ENCODE data around the gene VOPP1. TPM values are rescaled to one million over a fixed set of nuclear protein-coding genes. Genes with fewer than 3 reads are reported as not detected.

The VOPP1 gene
- total RNA-seq, 5 donors from 2014 or later (not counting 1 experiment from before 2014, with no cell fraction given): 84.0 to 106 (median 94.8) TPM

GRCh38 chr7:55427342-55427741 is 145.0 kb downstream of the VOPP1 start:
- ChIA-PET POLR2A (no interaction called here), CTCF (no interaction called here)
- Histone ChIP-seq H3K4me1 (ENCODE audit: control insufficient read depth in 1 of 2, extremely low read depth in 1 of 2, insufficient read depth in 2 of 2, low read length in 2 of 2) (no peaks in the 10 kb centered on the region), H3K27me3 (replicated peaks in 1 of 2; ENCODE audit: control insufficient read depth in 2 of 2, extremely low read depth in 1 of 2, insufficient read depth in 2 of 2, low read length in 1 of 2) (no peaks in the 10 kb centered on the region), H3K36me3 (ENCODE audit: control insufficient read depth in 2 of 2, extremely low read depth in 1 of 2, insufficient read depth in 1 of 2, low read length in 1 of 2) (peaks cover 0 to 17% of the 10 kb centered on the region in 2 donors), H3K4me3 (ENCODE audit: control insufficient read depth in 1 of 2, extremely low read depth in 1 of 2, low read length in 1 of 2) (no peak overlapping the region), H3K27ac (ENCODE audit: low read length) (no peak overlapping the region), H3K9me3 (no peaks in the 10 kb centered on the region)
- DNase-seq (no peak), ATAC-seq (replicated peaks in 1 of 4) (no peak)
- Mint-ChIP-seq H3K27me3 (no peaks in the 10 kb centered on the region), H3K36me3 (peaks cover 24% of the 10 kb centered on the region), H3K4me1 (no peaks in the 10 kb centered on the region), H3K9me3 (no peaks in the 10 kb centered on the region), H3K4me3 (no peak overlapping the region), H3K27ac (no peak overlapping the region)
- 29% methylated on average over 1 of the region's 4 CpGs for WGBS (ENCODE audit: insufficient coverage)

DNA sequence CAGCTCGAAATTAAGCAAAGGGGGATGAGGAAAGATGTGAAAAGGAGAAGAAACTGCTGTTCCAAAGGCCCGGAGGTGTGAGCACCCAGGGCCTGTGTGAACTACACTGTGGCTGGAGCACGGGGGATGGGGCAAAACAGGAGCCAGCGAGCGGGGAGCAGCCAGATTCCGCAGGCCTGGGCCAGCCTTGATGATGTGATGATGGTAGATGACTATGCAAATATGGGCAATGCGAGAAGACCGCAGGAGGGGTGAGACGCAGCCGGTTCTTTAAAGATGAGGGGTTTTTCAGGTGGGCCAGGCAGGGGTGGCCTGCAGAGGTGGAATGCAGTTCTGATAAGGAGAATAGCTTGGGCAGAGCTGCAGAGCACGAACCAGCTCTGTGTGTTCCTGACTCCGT is 145.6 kb downstream of the VOPP1 start:
- Mint-ChIP-seq H3K4me3 (no peak overlapping the region), H3K4me1 (no peaks in the 10 kb centered on the region), H3K9me3 (no peaks in the 10 kb centered on the region), H3K27me3 (no peaks in the 10 kb centered on the region), H3K27ac (no peak overlapping the region), H3K36me3 (peaks cover 24% of the 10 kb centered on the region)
- CTCF ChIA-PET: no interaction called here
- WGBS (ENCODE audit: insufficient coverage): 83% methylated on average over 11 of the region's 12 CpGs
- H3K27ac ChIP-seq (ENCODE audit: low read length): no peak overlapping the region
- ATAC-seq (replicated peaks in 1 of 4) (no peak), DNase-seq (no peak)
- peaks cover 0 to 17% of the 10 kb centered on the region in 2 donors for H3K36me3 ChIP-seq (ENCODE audit: control insufficient read depth in 2 of 2, extremely low read depth in 1 of 2, insufficient read depth in 1 of 2, low read length in 1 of 2)
- H3K9me3 ChIP-seq: no peaks in the 10 kb centered on the region
- POLR2A ChIA-PET: no interaction called here
- H3K27me3 ChIP-seq (replicated peaks in 1 of 2; ENCODE audit: control insufficient read depth in 2 of 2, extremely low read depth in 1 of 2, insufficient read depth in 2 of 2, low read length in 1 of 2): no peaks in the 10 kb centered on the region
- no peak overlapping the region for H3K4me3 ChIP-seq (ENCODE audit: control insufficient read depth in 1 of 2, extremely low read depth in 1 of 2, low read length in 1 of 2)
- H3K4me1 ChIP-seq (ENCODE audit: control insufficient read depth in 1 of 2, extremely low read depth in 1 of 2, insufficient read depth in 2 of 2, low read length in 2 of 2): no peaks in the 10 kb centered on the region

DNA sequence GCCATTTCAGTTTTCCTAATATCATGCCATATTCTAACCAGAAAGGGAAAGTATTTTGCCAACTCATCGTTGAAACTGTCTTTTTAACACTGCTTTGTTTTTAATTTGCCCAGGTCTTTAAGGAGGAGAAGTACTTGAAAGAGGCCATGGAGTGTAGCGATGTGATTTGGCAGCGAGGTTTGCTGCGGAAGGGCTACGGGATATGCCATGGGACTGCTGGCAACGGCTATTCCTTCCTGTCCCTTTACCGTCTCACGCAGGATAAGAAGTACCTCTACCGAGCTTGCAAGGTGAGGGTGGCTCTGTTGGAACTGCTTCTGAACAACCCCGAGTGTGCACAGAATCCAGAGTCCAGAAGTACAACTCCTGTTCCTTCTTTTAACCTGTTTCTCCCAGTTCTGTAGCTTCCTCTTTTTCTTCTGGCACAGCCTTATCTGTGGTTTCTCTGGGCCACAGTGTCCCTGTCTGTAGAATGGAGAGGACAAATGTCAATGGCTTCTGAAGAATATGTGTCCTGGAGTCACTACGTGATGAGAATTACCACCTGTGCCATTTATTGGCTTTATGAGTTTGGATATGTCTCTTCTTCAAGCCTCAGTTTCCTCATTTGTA is 147.1 kb downstream of the VOPP1 start:
- no peaks in the 10 kb centered on the region for H3K4me1 Mint-ChIP-seq
- Histone ChIP-seq H3K4me3 (ENCODE audit: control insufficient read depth in 1 of 2, extremely low read depth in 1 of 2, low read length in 1 of 2) (no peak overlapping the region), H3K27ac (ENCODE audit: low read length) (no peak overlapping the region), H3K9me3 (no peaks in the 10 kb centered on the region), H3K27me3 (replicated peaks in 1 of 2; ENCODE audit: control insufficient read depth in 2 of 2, extremely low read depth in 1 of 2, insufficient read depth in 2 of 2, low read length in 1 of 2) (no peaks in the 10 kb centered on the region), H3K36me3 (ENCODE audit: control insufficient read depth in 2 of 2, extremely low read depth in 1 of 2, insufficient read depth in 1 of 2, low read length in 1 of 2) (peaks cover 0 to 17% of the 10 kb centered on the region in 2 donors), H3K4me1 (ENCODE audit: control insufficient read depth in 1 of 2, extremely low read depth in 1 of 2, insufficient read depth in 2 of 2, low read length in 2 of 2) (no peaks in the 10 kb centered on the region)
- DNase-seq (no peak), ATAC-seq (replicated peaks in 1 of 4) (no peak)
- ChIA-PET POLR2A (interaction anchor here in 1 of 2 donors (0.6 kb wide), 1 partner anchor 612 kb away, joined by 8 read pairs; no protein-coding TSS in a partner anchor), CTCF (interaction anchor here in 1 of 2 donors (0.6 kb wide), 1 partner anchor 165 kb away, joined by 3 read pairs; no protein-coding TSS in a partner anchor)
- no peak overlapping the region for H3K27ac Mint-ChIP-seq
- no peaks in the 10 kb centered on the region for H3K9me3 Mint-ChIP-seq
- no peaks in the 10 kb centered on the region for H3K27me3 Mint-ChIP-seq
- WGBS (ENCODE audit: insufficient coverage): 89% methylated on average over 8 of the region's 11 CpGs
- no peak overlapping the region for H3K4me3 Mint-ChIP-seq
- peaks cover 24% of the 10 kb centered on the region for H3K36me3 Mint-ChIP-seq

- Mint-ChIP-seq H3K4me1 (no peaks in the 10 kb centered on the region), H3K9me3 (no peaks in the 10 kb centered on the region), H3K4me3 (no peak overlapping the region), H3K27ac (no peak overlapping the region), H3K36me3 (peaks cover 24% of the 10 kb centered on the region), H3K27me3 (no peaks in the 10 kb centered on the region)
- no peak overlapping the region for H3K4me3 ChIP-seq (ENCODE audit: control insufficient read depth in 1 of 2, extremely low read depth in 1 of 2, low read length in 1 of 2)
- WGBS (ENCODE audit: insufficient coverage): 100% methylated on average over 4 of the region's 5 CpGs
- H3K27ac ChIP-seq (ENCODE audit: low read length): no peak overlapping the region
- DNase-seq (no peak), ATAC-seq (replicated peaks in 1 of 4) (no peak)
- peaks cover 0 to 17% of the 10 kb centered on the region in 2 donors for H3K36me3 ChIP-seq (ENCODE audit: control insufficient read depth in 2 of 2, extremely low read depth in 1 of 2, insufficient read depth in 1 of 2, low read length in 1 of 2)
- H3K4me1 ChIP-seq (ENCODE audit: control insufficient read depth in 1 of 2, extremely low read depth in 1 of 2, insufficient read depth in 2 of 2, low read length in 2 of 2): no peaks in the 10 kb centered on the region
- ChIA-PET POLR2A (no interaction called here), CTCF (interaction anchor here (1.1 to 1.3 kb wide), 1 partner anchor 9 kb away, joined by 3 read pairs; no protein-coding TSS in a partner anchor)
- H3K9me3 ChIP-seq: no peaks in the 10 kb centered on the region
- no peaks in the 10 kb centered on the region for H3K27me3 ChIP-seq (replicated peaks in 1 of 2; ENCODE audit: control insufficient read depth in 2 of 2, extremely low read depth in 1 of 2, insufficient read depth in 2 of 2, low read length in 1 of 2)
Measured at GRCh38 chr7:55423891-55424290, 148.4 kb downstream of the VOPP1 start.

- Histone ChIP-seq H3K4me1 (ENCODE audit: control insufficient read depth in 1 of 2, extremely low read depth in 1 of 2, insufficient read depth in 2 of 2, low read length in 2 of 2) (no peaks in the 10 kb centered on the region), H3K36me3 (ENCODE audit: control insufficient read depth in 2 of 2, extremely low read depth in 1 of 2, insufficient read depth in 1 of 2, low read length in 1 of 2) (peaks cover 0 to 15% of the 10 kb centered on the region in 2 donors), H3K4me3 (ENCODE audit: control insufficient read depth in 1 of 2, extremely low read depth in 1 of 2, low read length in 1 of 2) (no peak overlapping the region), H3K9me3 (no peaks in the 10 kb centered on the region), H3K27ac (ENCODE audit: low read length) (no peak overlapping the region), H3K27me3 (replicated peaks in 1 of 2; ENCODE audit: control insufficient read depth in 2 of 2, extremely low read depth in 1 of 2, insufficient read depth in 2 of 2, low read length in 1 of 2) (no peaks in the 10 kb centered on the region)
- H3K36me3 Mint-ChIP-seq: peaks cover 22% of the 10 kb centered on the region
- ChIA-PET POLR2A (no interaction called here), CTCF (interaction anchor here (1.1 to 1.3 kb wide), 1 partner anchor 8 kb away, joined by 3 read pairs; no protein-coding TSS in a partner anchor)
- DNase-seq (no peak), ATAC-seq (replicated peaks in 1 of 4) (no peak)
- no peaks in the 10 kb centered on the region for H3K4me1 Mint-ChIP-seq
- H3K4me3 Mint-ChIP-seq: no peak overlapping the region
- no peaks in the 10 kb centered on the region for H3K27me3 Mint-ChIP-seq
- no peak overlapping the region for H3K27ac Mint-ChIP-seq
- WGBS (ENCODE audit: insufficient coverage): 87% methylated on average over 5 of the region's 5 CpGs
- H3K9me3 Mint-ChIP-seq: no peaks in the 10 kb centered on the region
Measured at GRCh38 chr7:55423277-55423711, 149.0 kb downstream of the VOPP1 start.

Other genes with a start within 250 kb of the VOPP1 start
- 1 to 10 TPM; 5.0 to 6.4 (median 6.1) TPM for gene LANCL2, start 207.2 kb downstream of the VOPP1 start, total RNA-seq